K562 (cell line): ENCODE measurements around the gene RPLP2. TPM values are rescaled to one million over a fixed set of nuclear protein-coding genes. Genes with fewer than 3 reads are reported as not detected.

Experiments used
- HNRNPL ChIP-seq: fragments of 200-400 bp; formaldehyde crosslinking; IDR thresholded peaks from 2 replicates; pipeline ENCODE4 v1.6.1; 2017; ENCODE audit warnings: low read depth, mild to moderate bottlenecking, low read length
- IRF9 ChIP-seq: fragments of 450-650 bp; IDR thresholded peaks from 2 replicates; pipeline ENCODE4 v1.6.1; 2016; ENCODE audit warnings: missing biosample characterization, missing genetic modification characterization
- REST ChIP-seq, 2 experiments: fragments of 450-650 bp; formaldehyde crosslinking in 1 of 2; IDR thresholded peaks; 2 replicates each; pipeline versions ENCODE4 v1.4.0 to v1.6.1; 2014 to 2020; ENCODE audit warnings: mild to moderate bottlenecking in 2 of 2, borderline replicate concordance in 1 of 2, low read depth in 1 of 2
- SMC3 ChIP-seq: conservative IDR thresholded peaks from 2 replicates; pipeline ENCODE4 v1.6.1; 2011; ENCODE audit warnings: low read depth, low read length, improper control_type of control experiment; ENCODE audit not compliant: insufficient read depth
- SNRNP70 ChIP-seq: fragments of 200-400 bp; formaldehyde crosslinking; optimal IDR thresholded peaks from 2 replicates; pipeline ENCODE3; 2017; ENCODE audit warnings: low read depth, low read length
- XRCC5 ChIP-seq: fragments of 200-400 bp; formaldehyde crosslinking; IDR thresholded peaks from 2 replicates; pipeline ENCODE4 v1.6.1; 2017; ENCODE audit warnings: low read depth, mild to moderate bottlenecking, low read length
- ZBTB7A ChIP-seq: IDR thresholded peaks from 2 replicates; pipeline ENCODE4 v1.6.1; 2011; ENCODE audit warnings: low read depth, mild to moderate bottlenecking, low read length, moderate library complexity, borderline replicate concordance; ENCODE audit not compliant: control insufficient read depth
- ZNF232 ChIP-seq: sonication (generic); formaldehyde crosslinking; IDR thresholded peaks from 2 replicates; pipeline ENCODE4 v1.8.0; 2022; ENCODE audit warnings: mild to moderate bottlenecking, missing genetic modification reagents
- ZNF24 ChIP-seq: fragments of 450-650 bp; IDR thresholded peaks from 2 replicates; pipeline ENCODE4 v1.6.1; 2016
- polyA plus RNA-seq, 8 experiments: library from polyadenylated mRNA; depleted of rRNA in 4 of 8; stranded (reverse) in 5 of 8; unstranded in 3 of 8; fragments of >200 nt; fragmentation: Nextera tagmentation in 2 of 8; fragmentation: Illumina TruSeq in 1 of 8; extraction: Ambion mirVana in 2 of 8; extraction: Trizol in 1 of 8; gene quantifications; 2 replicates each; pipeline versions ENCODE4 v1.2.1 to v1.2.3, GENCODE V29; 2011 to 2014; ENCODE audit warnings: inconsistent platforms in 1 of 8, missing spikeins in 1 of 8
- total RNA-seq, 7 experiments: library from RNA; depleted of rRNA in 6 of 7; stranded (reverse); fragments of >200 nt in 6 of 7; fragmentation: Illumina TruSeq in 2 of 7; extraction: Trizol in 2 of 7; gene quantifications; 2 replicates each; pipeline versions ENCODE4 v1.2.1 to v1.2.3, GENCODE V29; 2011 to 2021; ENCODE audit warnings: low replicate concordance in 1 of 7

Gene RPLP2
- total and polyA plus RNA-seq, 9 of the 15 experiments (the other 6 are each of a cell fraction or from before 2014, with no cell fraction given), result 528 to 3,807 (median 1,633) TPM

GRCh38 chr11:848380-848931 lies 38.7 kb downstream of the RPLP2 start (continued):
- TF ChIP-seq REST (IDR thresholded peaks at IDR 0.05; ENCODE audit: borderline replicate concordance) (peak; percentile 53), REST (CRISPR knock-in tag; IDR thresholded peaks at IDR 0.05; ENCODE audit: low read depth) (no peak), ZNF24 (no peak), ZNF232 (CRISPR knock-in tag) (no peak), XRCC5 (0 out of 2 replicates have a peak, but pooled peaks have one; percentile 35), HNRNPL (no peak), IRF9 (tag) (no peak), SNRNP70 (no peak), ZBTB7A (peak; percentile 39; the same call in 1 of the 2 replicates), SMC3 (peak; percentile 50)
